ENCODE results near the gene SIPA1L3.

- TF ChIP-seq, protein P1, sequence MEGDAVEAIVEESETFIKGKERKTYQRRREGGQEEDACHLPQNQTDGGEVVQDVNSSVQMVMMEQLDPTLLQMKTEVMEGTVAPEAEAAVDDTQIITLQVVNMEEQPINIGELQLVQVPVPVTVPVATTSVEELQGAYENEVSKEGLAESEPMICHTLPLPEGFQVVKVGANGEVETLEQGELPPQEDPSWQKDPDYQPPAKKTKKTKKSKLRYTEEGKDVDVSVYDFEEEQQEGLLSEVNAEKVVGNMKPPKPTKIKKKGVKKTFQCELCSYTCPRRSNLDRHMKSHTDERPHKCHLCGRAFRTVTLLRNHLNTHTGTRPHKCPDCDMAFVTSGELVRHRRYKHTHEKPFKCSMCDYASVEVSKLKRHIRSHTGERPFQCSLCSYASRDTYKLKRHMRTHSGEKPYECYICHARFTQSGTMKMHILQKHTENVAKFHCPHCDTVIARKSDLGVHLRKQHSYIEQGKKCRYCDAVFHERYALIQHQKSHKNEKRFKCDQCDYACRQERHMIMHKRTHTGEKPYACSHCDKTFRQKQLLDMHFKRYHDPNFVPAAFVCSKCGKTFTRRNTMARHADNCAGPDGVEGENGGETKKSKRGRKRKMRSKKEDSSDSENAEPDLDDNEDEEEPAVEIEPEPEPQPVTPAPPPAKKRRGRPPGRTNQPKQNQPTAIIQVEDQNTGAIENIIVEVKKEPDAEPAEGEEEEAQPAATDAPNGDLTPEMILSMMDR (IDR thresholded peaks at IDR 0.05; ENCODE audit: low read length): no peak
- no peak for TF ChIP-seq EZH2 (optimal IDR thresholded peaks at IDR 0.05; ENCODE audit: low read depth, low read length)
These were observed 149.6 kb downstream of the SIPA1L3 start for GRCh38 chr19:38056646-38057045.
